GM18909 (cell line): ENCODE data around the gene SPNS3.

Experiments
- ATAC-seq: cut with Tn5 transposase; IDR thresholded peaks from one replicate; pipeline ENCODE4 v1.9.1; 2021; ENCODE audit warnings: mild to moderate bottlenecking; ENCODE audit not compliant: unreplicated experiment, poor library complexity

Gene SPNS3

DNA sequence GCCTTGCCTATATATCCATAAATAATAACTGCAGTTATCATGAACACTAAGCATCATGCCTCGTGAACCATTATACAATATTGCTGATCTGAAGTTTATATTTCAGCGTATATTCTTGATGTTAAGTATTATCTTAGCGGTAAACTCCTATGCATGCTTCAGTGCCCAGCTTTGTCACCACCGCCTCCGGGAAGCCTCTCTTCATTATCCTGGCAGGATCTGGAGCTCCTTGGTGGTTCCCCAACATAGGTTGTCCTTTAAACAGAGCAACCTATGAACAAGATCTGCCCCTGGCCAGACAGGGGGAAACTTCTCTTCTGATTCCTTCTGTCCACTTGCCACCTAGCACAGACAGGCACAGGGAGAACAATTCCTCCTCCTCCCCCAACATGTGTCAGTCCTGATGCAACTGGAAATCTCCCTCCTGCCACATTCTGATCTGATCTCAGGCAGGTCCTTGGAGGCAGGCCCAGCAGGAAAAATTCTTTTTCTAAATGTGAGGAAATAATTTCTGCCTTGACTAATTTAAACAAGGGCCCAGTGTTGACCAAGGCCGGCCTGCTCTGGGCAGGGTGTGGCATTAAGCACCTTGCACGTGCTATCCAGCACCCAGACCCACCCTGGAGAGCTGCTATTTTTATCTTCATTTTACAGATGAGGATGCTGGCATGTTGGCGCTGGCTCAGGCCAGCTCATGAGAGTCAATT, 87.3 kb downstream of the SPNS3 start:
- no peak for ATAC-seq

DNA sequence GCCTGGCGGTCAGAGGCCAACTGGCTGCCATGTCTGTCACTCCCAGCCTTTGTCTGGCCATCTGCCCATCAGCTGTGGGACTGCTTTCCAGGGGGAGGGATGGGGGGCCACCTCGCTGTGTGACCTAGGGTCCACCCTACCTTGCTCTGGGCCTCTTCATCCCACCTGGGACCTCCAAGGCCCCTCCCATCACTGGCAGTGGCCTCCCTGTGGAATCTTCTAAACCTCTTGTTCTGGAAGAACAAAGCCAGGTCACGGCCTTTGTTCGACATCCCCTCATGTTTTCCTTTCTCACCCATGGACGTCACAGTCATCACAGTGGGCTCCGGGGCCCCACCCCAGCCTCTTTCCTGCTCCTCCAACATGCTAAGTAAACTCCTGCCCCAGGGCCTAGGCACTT, 88.9 kb downstream of the SPNS3 start:
- no peak for ATAC-seq

DNA sequence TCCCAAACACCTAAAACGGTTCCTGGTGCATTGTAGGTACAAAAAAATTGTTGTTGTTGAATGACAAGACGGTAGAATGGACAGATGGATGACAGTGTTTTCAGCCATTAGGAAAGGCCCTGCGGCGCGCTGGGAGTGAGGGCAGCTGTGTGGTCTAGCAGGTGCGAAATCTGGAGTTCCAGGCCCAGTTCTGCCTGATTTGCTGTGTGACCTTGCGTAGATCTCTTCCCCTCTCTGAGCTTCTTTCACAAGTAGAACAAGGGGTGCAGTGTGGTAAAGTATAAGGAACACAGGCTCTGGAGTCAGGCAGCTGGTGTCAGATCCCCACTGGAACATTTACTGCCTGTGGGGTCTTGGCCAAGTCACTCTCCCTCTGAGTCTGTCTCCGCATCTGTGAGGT, 90.2 kb downstream of the SPNS3 start:
- ATAC-seq, result no peak

DNA sequence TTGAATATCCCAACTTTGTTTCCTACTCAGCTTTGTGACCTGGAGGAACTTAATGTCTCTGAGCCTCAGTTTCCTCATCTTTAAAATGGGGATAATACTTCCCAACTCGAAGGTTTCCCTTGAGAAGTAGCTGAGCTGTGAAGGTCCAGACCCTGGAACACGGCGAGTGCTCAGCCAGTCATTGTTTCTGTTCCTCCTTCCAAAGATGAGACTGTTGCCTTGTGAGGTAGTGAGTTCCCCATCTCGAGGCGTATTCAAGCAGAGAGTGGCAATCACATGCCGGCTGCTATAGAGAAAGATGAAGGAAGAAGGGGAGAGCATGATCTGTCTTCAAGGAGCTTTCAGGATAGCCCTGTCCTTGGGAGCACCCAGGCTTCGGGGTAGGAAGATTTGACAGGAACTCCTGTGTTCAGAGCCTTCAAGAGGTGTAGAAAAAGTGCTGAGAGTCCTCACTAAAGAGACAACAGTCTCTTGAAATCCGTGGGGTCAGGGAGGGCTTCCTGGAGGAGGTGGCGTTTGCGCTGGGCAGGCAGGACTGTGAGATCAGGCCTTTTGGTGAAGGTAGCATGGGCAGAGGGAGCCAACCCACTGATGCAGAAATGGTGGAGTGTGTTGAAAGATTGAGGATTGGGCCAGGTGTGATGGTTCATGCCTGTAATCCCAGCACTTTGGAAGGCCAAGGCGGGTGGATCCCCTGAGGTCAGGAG, 92.1 kb downstream of the SPNS3 start:
- ATAC-seq, result no peak

DNA sequence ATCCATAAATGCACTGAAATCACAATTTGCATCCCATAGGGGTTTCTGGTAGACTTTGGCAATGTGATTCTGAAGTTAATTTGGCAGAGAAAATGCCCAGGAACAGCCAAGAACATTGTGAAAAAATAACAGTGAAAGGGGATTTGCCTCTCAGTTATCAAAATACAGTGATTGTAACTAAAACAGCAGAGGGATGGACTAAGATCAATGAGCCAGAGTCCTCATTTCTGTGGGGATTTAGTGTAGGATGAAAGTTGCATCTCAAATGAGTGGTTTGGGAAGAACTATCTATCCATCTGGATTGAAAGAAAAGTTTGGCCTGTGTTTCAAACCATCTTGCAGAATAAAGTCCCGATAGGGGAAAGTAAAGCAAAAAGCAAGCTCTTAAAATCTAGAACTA, 93.4 kb downstream of the SPNS3 start:
- ATAC-seq, result no peak

DNA sequence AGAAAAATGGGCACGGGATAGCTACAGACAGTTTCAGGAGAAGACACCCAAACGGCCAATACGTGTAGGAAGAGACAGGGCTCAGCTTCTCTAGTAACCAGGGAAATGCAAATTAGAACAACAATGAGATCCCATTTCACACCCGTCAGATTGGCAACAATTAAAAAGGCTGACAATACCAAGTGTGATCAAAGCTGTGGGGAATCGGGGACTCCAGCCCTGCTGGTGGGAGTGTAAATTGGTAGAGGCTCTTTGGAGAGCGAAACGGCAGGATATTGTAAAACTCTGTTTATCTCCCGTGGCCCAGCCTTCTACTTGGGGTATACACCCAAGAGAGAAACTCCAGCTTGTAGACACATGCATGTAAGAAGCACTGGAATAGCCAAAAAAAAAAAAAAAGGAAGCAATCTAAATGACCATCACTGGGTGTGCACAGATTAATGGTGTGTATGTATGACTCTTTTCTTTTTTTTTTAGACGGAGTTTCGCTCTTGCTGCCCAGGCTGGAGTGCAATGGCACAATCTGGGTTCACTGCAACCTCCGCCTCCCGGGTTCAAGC, 93.9 kb downstream of the SPNS3 start:
- no peak for ATAC-seq

DNA sequence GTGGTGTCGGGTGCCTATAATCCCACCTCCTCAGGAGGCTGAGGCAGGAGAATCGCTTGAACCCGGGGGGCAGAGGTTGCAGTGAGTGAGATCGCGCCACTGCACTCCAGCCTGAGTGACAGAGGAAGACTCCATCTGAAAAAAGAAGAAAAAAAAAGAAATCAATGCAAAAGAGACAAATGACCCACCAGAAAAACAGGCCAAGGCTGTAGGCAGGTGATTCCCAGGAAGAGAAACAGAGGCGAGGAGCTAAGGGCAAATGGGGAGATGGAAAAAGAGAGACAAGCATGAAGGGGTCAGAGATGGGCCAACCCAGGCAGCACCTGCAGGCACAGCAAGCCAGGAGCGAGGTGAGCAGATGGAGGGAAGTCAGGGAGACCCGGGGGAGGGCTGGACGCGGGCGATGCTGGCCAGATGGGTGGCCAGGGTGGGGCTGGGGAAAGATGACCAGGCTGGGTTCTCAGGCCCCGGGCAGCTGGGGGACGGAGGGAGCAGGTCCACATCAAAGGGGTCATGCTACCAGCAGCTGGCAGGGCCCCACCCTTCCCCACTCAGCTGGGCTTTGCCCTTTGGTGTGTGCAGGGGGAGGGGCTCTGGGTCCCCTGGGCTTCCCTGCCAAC, 95.9 kb downstream of the SPNS3 start:
- ATAC-seq, result no peak

DNA sequence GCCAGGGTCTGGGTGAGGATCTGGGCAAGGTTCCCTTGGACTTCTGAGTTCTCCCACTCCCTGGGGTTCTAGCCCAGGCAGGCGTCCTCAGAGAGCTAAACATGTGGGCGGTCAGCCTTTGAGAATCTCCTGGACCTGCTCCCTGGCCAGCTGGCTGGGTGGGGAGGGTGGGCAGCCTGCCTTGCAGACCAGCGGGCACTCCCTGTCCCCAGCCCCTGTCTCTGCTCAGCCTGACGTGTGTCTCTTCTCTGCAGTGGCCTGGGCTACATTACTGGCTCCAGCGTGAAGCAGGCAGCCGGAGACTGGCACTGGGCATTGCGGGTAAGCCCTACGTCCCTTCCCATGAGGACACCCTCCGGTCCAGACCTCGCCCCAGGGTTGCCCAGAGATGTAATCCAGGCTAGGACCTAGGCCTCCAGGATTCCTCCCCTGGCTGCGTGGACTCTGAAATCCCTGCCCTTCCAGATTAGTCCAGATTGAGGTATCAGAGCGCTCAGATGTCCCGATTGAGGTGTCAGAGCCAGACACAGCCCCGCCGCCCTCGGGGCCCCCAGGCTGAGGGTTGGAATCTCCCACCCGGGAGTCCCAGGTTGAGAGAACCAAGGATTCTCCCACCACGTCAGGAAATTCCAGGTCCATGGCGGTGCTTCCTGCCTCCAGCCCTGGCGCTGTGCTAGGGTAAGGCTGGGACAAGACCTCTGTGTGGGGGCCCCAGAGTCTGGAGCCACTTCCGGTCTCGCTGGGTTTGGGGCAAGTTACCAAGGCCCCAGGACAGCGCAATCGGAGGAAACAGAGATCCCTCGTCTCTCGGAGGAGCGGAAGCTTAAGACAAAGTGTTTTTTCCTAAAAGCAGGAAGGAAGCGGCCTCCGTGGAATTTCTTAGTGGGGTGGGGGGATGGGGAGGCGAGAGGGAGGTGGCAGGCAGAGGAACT, 97.3 kb downstream of the SPNS3 start:
- no peak for ATAC-seq

DNA sequence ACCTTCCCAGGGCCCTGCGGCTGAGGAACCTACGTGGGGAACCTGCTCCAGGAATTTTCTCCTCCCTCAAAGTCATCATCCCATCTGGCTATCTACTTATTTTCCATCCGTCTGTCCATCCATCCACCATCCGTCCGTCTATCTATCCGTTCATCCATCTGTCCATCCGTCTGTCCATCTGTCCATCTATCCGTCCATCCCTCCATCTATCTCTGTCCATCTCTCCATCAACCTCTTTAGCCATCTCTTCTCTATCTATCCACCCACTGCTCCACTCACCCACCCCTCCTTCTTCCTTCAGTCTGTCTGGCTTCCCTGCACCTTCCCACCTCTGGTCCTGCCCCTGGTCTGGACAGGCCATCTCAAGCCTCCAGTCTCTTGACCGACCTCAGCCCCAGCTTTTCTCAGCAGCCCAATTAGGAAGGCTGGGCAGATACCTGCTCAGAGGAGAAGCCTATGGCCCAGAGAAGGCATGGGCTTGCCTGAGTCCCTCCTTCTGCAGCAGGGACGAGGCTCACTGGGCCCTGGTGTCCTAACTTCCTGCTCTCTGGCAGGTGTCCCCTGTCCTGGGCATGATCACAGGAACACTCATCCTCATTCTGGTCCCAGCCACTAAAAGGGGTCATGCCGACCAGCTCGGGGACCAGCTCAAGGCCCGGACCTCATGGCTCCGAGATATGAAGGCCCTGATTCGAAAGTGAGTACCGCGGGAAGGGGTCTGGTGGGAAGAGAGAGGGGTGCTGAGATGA, 98.4 kb downstream of the SPNS3 start:
- ATAC-seq, result no peak

DNA sequence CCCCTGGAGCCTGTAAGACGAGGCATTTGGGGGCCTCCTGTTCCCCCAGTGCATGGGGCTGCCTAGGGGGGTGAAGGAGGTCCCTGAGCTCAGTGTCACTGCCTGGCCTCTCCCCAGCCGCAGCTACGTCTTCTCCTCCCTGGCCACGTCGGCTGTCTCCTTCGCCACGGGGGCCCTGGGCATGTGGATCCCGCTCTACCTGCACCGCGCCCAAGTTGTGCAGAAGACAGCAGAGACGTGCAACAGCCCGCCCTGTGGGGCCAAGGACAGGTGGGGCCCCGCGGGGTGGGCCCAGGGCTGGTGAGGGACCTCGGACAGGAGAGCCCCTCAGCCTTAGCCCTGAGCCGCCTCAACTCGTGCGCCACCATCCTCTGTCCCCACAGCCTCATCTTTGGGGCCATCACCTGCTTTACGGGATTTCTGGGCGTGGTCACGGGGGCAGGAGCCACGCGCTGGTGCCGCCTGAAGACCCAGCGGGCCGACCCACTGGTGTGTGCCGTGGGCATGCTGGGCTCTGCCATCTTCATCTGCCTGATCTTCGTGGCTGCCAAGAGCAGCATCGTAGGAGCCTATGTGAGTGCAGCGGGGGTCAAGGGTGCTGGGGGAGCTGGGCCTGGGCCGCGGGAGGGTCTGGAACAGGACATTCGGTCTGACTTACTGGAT, 99.3 kb downstream of the SPNS3 start:
- no peak for ATAC-seq

DNA sequence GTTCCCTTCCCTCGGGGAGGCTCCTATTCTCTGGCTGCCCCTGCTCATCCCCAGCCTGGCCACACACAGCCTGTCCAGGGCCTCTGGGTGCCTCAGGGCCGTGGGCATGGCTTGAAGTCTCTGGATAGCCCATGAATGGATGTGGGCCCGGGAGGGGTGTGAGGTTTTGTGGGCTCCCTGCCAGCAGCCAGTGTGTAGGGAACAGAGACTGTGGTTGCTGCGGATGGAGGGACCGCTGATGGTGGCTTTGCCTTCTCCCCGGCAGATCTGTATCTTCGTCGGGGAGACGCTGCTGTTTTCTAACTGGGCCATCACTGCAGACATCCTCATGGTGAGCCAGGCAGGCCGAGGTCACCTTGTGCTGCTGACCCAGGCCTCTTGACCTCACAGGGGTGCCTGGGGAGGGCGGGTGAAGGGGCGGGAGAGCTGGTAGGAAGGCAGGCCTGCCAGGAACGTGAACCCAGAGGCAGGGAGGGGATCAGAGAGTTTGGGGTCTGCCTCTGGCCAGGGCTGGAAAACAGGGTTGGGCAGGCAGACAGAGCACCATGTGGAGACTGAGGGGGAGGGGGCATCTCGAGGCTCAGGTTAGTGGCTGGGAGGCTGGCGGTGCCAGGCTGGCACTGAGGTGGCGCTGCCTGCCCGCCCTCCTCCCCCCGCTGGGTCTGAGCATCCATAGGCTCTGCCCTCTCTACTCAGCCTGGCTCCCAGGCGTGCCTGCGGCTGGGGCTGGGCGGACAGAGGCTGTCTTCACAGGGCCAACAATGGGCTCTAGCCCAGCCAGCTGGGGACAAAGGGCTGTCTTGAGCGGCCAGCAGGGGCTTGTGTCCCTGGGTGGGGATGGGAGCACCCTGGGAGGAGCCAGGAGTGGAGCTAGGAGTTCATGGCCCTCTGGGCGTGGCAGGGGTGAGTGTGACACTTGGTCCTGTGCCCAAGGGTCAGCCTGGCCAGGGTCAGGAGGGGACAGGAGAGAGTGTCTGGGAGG, 100.1 kb downstream of the SPNS3 start:
- no peak for ATAC-seq

DNA sequence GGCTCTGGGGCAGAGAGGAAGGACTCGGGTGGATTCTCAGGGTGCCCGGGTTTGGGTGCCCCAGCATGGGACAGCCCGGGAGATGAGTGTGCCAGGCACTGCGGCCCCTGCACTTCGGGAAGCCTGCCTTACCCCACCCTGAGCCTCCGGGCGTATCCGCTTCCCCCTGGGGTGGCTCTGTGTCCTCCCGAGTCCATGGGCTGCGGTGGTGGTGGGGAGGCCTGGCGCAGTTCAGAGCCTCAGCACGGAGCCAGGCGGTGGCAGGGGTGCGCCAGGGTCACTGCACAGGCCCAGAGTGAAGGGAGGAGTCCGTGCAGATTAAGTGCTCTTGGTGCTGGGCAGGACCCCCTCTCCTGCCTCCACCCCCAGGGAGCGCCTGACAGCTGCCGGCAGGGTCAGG, 100.8 kb downstream of the SPNS3 start:
- no peak for ATAC-seq

DNA sequence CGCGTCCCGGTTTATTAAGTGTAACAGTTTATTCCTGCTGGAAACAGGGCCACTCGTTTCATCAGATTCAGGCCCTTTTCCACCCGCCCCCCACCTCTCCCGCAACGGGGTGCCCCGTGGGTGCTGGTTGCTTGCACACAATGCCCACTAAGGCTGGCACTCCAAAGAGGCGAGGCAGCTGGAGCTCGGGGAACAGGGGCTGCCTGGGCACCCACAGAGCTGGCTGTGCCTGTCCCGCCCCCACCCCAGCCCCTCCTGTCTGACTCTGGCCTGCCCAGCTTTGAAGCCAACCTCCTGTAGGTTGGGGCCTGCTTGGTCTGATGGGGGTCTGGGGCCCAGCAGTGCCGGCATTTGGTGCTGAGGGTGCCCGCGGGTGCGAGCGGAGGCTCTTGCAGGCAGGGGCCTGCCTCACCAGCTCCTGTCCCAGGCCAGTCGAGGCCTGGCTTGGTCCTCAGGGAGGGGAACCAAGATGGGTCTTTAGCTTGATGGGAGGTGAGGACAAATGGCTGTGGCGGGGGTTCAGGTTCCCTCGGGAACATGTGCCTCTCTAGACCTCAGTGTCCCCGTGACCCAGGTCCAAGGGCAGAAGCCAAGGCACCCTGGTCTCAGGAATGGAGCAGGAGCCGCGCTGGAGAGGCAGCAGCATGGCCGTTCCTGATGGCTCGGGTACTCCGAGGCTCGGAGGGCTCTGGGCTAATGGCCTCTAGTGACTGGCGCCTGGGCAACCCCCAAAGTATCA, 101.4 kb downstream of the SPNS3 start:
- ATAC-seq, result no peak

DNA sequence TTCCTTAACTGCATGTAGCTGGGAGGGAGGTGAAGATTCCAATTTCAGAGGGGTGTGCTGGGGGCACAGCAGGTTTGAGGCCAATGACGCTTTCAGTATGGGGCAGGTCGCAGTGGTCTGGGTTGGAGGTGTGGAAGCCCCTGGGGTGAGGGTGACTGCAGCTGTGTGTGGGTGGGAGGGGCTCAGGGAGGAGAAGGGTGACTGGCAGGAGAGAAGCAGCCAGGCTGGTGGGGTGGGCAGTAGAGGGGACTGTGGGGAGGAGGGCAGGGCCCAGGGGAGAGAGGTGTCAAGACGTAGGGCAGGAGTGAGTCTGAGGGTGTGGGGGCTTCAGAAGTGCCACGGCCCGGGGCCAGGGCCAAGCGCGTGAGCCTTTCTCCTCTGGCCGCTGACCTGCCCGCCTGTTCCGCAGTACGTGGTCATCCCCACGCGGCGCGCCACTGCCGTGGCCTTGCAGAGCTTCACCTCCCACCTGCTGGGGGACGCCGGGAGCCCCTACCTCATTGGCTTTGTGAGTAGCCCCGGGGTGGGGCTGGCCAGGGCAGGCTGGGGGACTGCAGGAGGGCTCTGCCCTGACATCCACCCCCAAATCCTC, 102.0 kb downstream of the SPNS3 start:
- no peak for ATAC-seq

DNA sequence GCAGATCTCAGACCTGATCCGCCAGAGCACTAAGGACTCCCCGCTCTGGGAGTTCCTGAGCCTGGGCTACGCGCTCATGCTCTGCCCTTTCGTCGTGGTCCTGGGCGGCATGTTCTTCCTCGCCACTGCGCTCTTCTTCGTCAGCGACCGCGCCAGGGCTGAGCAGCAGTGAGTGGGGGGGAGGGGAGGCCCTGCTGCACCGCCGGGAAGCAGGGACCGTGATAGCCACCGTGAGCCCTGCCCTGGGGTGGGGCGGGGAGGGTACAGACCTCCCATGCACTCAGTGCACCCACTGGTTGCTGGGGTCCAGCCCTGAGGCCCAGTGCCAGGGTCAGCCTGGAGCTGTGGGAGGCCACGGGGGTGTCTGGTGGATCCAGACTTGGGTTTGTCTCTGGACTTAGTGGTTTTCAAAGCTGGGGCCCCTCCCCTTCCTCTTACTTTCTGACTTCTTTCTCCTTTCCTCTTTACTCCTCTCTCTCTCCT, 102.6 kb downstream of the SPNS3 start:
- no peak for ATAC-seq

DNA sequence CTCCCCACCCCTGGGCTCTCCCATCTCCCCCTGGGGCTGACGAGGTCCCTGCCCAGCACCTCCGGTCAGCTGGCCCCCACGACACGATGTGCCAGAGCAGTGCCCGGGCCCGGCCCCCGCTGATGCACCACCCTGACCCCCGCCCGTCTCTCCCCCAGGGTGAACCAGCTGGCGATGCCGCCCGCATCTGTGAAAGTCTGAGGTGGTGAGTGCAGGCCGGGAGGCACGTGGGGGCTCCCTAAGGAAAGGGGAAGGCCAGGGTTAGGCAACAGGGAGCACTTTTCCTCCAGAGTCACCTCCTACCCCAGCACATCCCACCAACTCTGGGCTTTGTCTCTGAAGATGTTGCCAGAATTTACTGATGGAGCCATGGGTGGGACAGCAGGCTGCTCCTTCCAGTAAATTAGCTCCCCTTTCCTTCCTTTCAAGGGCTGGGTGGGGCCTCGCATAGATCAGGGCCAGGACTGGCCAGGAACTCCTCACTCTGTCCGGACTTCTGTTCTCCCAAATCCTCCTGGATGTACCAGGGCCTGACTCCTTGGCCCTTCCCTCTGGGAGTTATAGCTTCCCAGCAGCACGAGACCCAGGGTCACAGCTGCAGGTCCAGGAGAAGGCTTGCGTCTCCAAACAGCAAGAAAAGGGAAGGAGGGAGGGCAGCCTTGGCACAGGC, 103.1 kb downstream of the SPNS3 start:
- no peak for ATAC-seq
